Astrocyte of the spinal cord (primary cell): ENCODE measurements around the gene C16orf54.
"Not testable (repeated sequence)": the region's sequence is repeated elsewhere in the genome, so short reads cannot be mapped to it uniquely, and the experiment has no call there.

Experiments
- DNase-seq: peaks from one replicate; pipeline ENCODE4 v3.0.0; 2011; ENCODE audit warnings: low read depth, low spot score
- H3K4me3 ChIP-seq: 2 replicates; pipeline ENCODE4 v1.5.1; 2011; ENCODE audit warnings: low read depth, mild to moderate bottlenecking, low read length, moderate library complexity
- CTCF ChIP-seq: IDR thresholded peaks from 2 replicates; pipeline ENCODE4 v1.5.1; 2012; ENCODE audit warnings: low read depth, mild to moderate bottlenecking, low read length, inconsistent platforms
- in situ Hi-C: cut with HindIII; loops from 2 replicates; pipeline ENCODE4 v1.10.0; 2017; ENCODE audit warnings: low sequenced_read_pairs

Gene C16orf54

GRCh38 chr16:29697391-29697790 lies 48.4 kb downstream of the C16orf54 start:
- in situ Hi-C loops, result no loop called here
- TF ChIP-seq CTCF, result no peak
- no peak for DNase-seq
- no peak overlapping the region for H3K4me3 ChIP-seq

- no peak for DNase-seq
- in situ Hi-C loops, result no loop called here
- TF ChIP-seq CTCF, result no peak
- H3K4me3 ChIP-seq, result no peak overlapping the region
Observed at GRCh38 chr16:29696881-29697331, 48.9 kb downstream of the C16orf54 start.

- H3K4me3 ChIP-seq, DNase-seq, in situ Hi-C loops: not testable (repeated sequence)
Observed at GRCh38 chr16:29695675-29696074, 50.1 kb downstream of the C16orf54 start.

GRCh38 chr16:29694384-29695195 lies 51.2 kb downstream of the C16orf54 start:
- in situ Hi-C loops, result no loop called here

GRCh38 chr16:29692606-29693005 lies 53.2 kb downstream of the C16orf54 start:
- in situ Hi-C loops, H3K4me3 ChIP-seq, DNase-seq: not testable (repeated sequence)

More at GRCh38 chr16:29694384-29695195, 51.2 kb downstream of the C16orf54 start:
- DNase-seq, result no peak
- no peak for TF ChIP-seq CTCF
- no peak overlapping the region for H3K4me3 ChIP-seq
